Measurements from ENCODE around the gene GARIN3.

Gene GARIN3

GRCh38 chr5:157137691-157138090, 28.4 kb downstream of the GARIN3 start:
- Histone ChIP-seq H3K4me1 (ENCODE audit: control insufficient read depth, insufficient read depth, low read length) (peaks cover 4% of the 10 kb centered on the region), H3K27me3 (ENCODE audit: control insufficient read depth, insufficient read depth, low read length) (no peaks in the 10 kb centered on the region), H3K36me3 (ENCODE audit: insufficient read depth, low read length) (peaks cover 15% of the 10 kb centered on the region), H3K4me3 (ENCODE audit: low read length) (no peak overlapping the region), H3K9ac (ENCODE audit: low read depth, low read length) (no peak overlapping the region), H3K9me3 (replicated peaks; ENCODE audit: low read length) (no peaks in the 10 kb centered on the region), H3K4me2 (ENCODE audit: low read length) (no peak overlapping the region)

GRCh38 chr5:157132281-157132612, 33.8 kb downstream of the GARIN3 start:
- H3K36me3 ChIP-seq (ENCODE audit: insufficient read depth, low read length) = peaks cover 1% of the 10 kb centered on the region
- no peak overlapping the region for H3K9ac ChIP-seq (ENCODE audit: low read depth, low read length)
- no peaks in the 10 kb centered on the region for H3K9me3 ChIP-seq (replicated peaks; ENCODE audit: low read length)
- no peaks in the 10 kb centered on the region for H3K27me3 ChIP-seq (ENCODE audit: control insufficient read depth, insufficient read depth, low read length)
- no peaks in the 10 kb centered on the region for H3K4me1 ChIP-seq (ENCODE audit: control insufficient read depth, insufficient read depth, low read length)
- no peak overlapping the region for H3K4me2 ChIP-seq (ENCODE audit: low read length)
- no peak overlapping the region for H3K4me3 ChIP-seq (ENCODE audit: low read length)

- no peaks in the 10 kb centered on the region for H3K36me3 ChIP-seq (ENCODE audit: insufficient read depth, low read length)
- no peaks in the 10 kb centered on the region for H3K4me1 ChIP-seq (ENCODE audit: control insufficient read depth, insufficient read depth, low read length)
- H3K9ac ChIP-seq (ENCODE audit: low read depth, low read length) = no peak overlapping the region
- no peaks in the 10 kb centered on the region for H3K9me3 ChIP-seq (replicated peaks; ENCODE audit: low read length)
- no peaks in the 10 kb centered on the region for H3K27me3 ChIP-seq (ENCODE audit: control insufficient read depth, insufficient read depth, low read length)
- H3K4me2 ChIP-seq (ENCODE audit: low read length) = no peak overlapping the region
- H3K4me3 ChIP-seq (ENCODE audit: low read length) = no peak overlapping the region
Observed at GRCh38 chr5:157130925-157131324, 35.1 kb downstream of the GARIN3 start.

GRCh38 chr5:157121709-157122108, 44.4 kb downstream of the GARIN3 start:
- Histone ChIP-seq H3K9ac (ENCODE audit: low read depth, low read length) (no peak overlapping the region), H3K9me3 (replicated peaks; ENCODE audit: low read length) (no peaks in the 10 kb centered on the region), H3K4me3 (ENCODE audit: low read length) (no peak overlapping the region), H3K4me1 (ENCODE audit: control insufficient read depth, insufficient read depth, low read length) (no peaks in the 10 kb centered on the region), H3K36me3 (ENCODE audit: insufficient read depth, low read length) (no peaks in the 10 kb centered on the region), H3K4me2 (ENCODE audit: low read length) (no peak overlapping the region), H3K27me3 (ENCODE audit: control insufficient read depth, insufficient read depth, low read length) (no peaks in the 10 kb centered on the region)

GRCh38 chr5:157120102-157120501, 46.0 kb downstream of the GARIN3 start:
- Histone ChIP-seq H3K4me3 (ENCODE audit: low read length) (no peak overlapping the region), H3K36me3 (ENCODE audit: insufficient read depth, low read length) (no peaks in the 10 kb centered on the region), H3K4me1 (ENCODE audit: control insufficient read depth, insufficient read depth, low read length) (no peaks in the 10 kb centered on the region), H3K9ac (ENCODE audit: low read depth, low read length) (no peak overlapping the region), H3K4me2 (ENCODE audit: low read length) (no peak overlapping the region), H3K9me3 (replicated peaks; ENCODE audit: low read length) (no peaks in the 10 kb centered on the region), H3K27me3 (ENCODE audit: control insufficient read depth, insufficient read depth, low read length) (no peaks in the 10 kb centered on the region)

- Histone ChIP-seq H3K9me3 (replicated peaks; ENCODE audit: low read length) (no peaks in the 10 kb centered on the region), H3K4me1 (ENCODE audit: control insufficient read depth, insufficient read depth, low read length) (no peaks in the 10 kb centered on the region), H3K27me3 (ENCODE audit: control insufficient read depth, insufficient read depth, low read length) (no peaks in the 10 kb centered on the region), H3K9ac (ENCODE audit: low read depth, low read length) (no peak overlapping the region), H3K4me2 (ENCODE audit: low read length) (no peak overlapping the region), H3K4me3 (ENCODE audit: low read length) (no peak overlapping the region), H3K36me3 (ENCODE audit: insufficient read depth, low read length) (no peaks in the 10 kb centered on the region)
Observed at GRCh38 chr5:157116483-157116954, 49.5 kb downstream of the GARIN3 start.

- no peaks in the 10 kb centered on the region for H3K4me1 ChIP-seq (ENCODE audit: control insufficient read depth, insufficient read depth, low read length)
- no peak overlapping the region for H3K4me2 ChIP-seq (ENCODE audit: low read length)
- H3K4me3 ChIP-seq (ENCODE audit: low read length) = no peak overlapping the region
- no peaks in the 10 kb centered on the region for H3K9me3 ChIP-seq (replicated peaks; ENCODE audit: low read length)
- no peaks in the 10 kb centered on the region for H3K36me3 ChIP-seq (ENCODE audit: insufficient read depth, low read length)
- no peaks in the 10 kb centered on the region for H3K27me3 ChIP-seq (ENCODE audit: control insufficient read depth, insufficient read depth, low read length)
- H3K9ac ChIP-seq (ENCODE audit: low read depth, low read length) = no peak overlapping the region
Observed at GRCh38 chr5:157115502-157115901, 50.6 kb downstream of the GARIN3 start.

- Histone ChIP-seq H3K27me3 (ENCODE audit: control insufficient read depth, insufficient read depth, low read length) (no peaks in the 10 kb centered on the region), H3K36me3 (ENCODE audit: insufficient read depth, low read length) (no peaks in the 10 kb centered on the region), H3K9me3 (replicated peaks; ENCODE audit: low read length) (no peaks in the 10 kb centered on the region), H3K4me3 (ENCODE audit: low read length) (no peak overlapping the region), H3K4me2 (ENCODE audit: low read length) (no peak overlapping the region), H3K4me1 (ENCODE audit: control insufficient read depth, insufficient read depth, low read length) (no peaks in the 10 kb centered on the region), H3K9ac (ENCODE audit: low read depth, low read length) (no peak overlapping the region)
Observed at GRCh38 chr5:157115012-157115411, 51.1 kb downstream of the GARIN3 start.

GRCh38 chr5:157113002-157113401, 53.1 kb downstream of the GARIN3 start:
- H3K4me3 ChIP-seq (ENCODE audit: low read length) = no peak overlapping the region

More at GRCh38 chr5:157113002-157113401, 53.1 kb downstream of the GARIN3 start:
- H3K4me2 ChIP-seq (ENCODE audit: low read length) = no peak overlapping the region
- no peak overlapping the region for H3K9ac ChIP-seq (ENCODE audit: low read depth, low read length)
- H3K4me1 ChIP-seq (ENCODE audit: control insufficient read depth, insufficient read depth, low read length) = no peaks in the 10 kb centered on the region
- H3K27me3 ChIP-seq (ENCODE audit: control insufficient read depth, insufficient read depth, low read length) = no peaks in the 10 kb centered on the region
- no peaks in the 10 kb centered on the region for H3K9me3 ChIP-seq (replicated peaks; ENCODE audit: low read length)
- no peaks in the 10 kb centered on the region for H3K36me3 ChIP-seq (ENCODE audit: insufficient read depth, low read length)

Data from skeletal muscle satellite cell (primary cell).